Esophagus squamous epithelium (tissue), 5 donors: ENCODE measurements around the gene RIPOR1. TPM values are rescaled to one million over a fixed set of nuclear protein-coding genes. Genes with fewer than 3 reads are reported as not detected.
A peak's percentile ranks its signal among the peaks of the same experiment; 100 is the strongest.

Source experiments
- DNase-seq: peaks from one replicate; lab custom pipeline; 2025; lab: John Stamatoyannopoulos, UW
- H3K27ac ChIP-seq, 4 donors: fragments of 200-600 bp; sonication (generic); one replicate each; pipeline ENCODE4 v1.5.1; 2016 to 2019; ENCODE audit warnings: mild to moderate bottlenecking in 1 of 4
- H3K27me3 ChIP-seq, 4 donors: fragments of 200-600 bp; sonication (generic); 1 replicate in 3 of 4; 2 replicates in 1 of 4; pipeline versions ENCODE4 v1.5.1 to v1.6.0; 2017 to 2021; ENCODE audit warnings: antibody characterized with exemption in 1 of 4
- H3K36me3 ChIP-seq, 3 donors: fragments of 200-600 bp; sonication (generic); one replicate each; pipeline ENCODE4 v1.5.1; 2016 to 2019
- H3K4me1 ChIP-seq, 3 donors: fragments of 200-600 bp; sonication (generic); one replicate each; pipeline ENCODE4 v1.5.1; 2017 to 2019
- H3K4me3 ChIP-seq, 4 donors: fragments of 200-600 bp; sonication (generic); 1 replicate in 3 of 4; 2 replicates in 1 of 4; pipeline ENCODE4 v1.5.1; 2016 to 2019; ENCODE audit warnings: mild to moderate bottlenecking in 2 of 4, moderate library complexity in 1 of 4
- H3K9me3 ChIP-seq, 3 donors: fragments of 200-600 bp; sonication (generic); one replicate each; pipeline ENCODE4 v1.5.1; 2016 to 2019
- POLR2A ChIP-seq, 4 donors: fragments of 450-650 bp; IDR thresholded peaks; one replicate each; pipeline ENCODE4 v1.6.1; 2017; ENCODE audit warnings: antibody characterized with exemption in 4 of 4, mild to moderate bottlenecking in 4 of 4, moderate library complexity in 3 of 4
- WGBS, 2 donors: methylation state at CpG; one replicate each; pipeline ENCODE4 v1.1.5; 2018; 5-methylcytosine and 5-hydroxymethylcytosine counted together
- intact Hi-C: fragments of 100-400 bp; cut with DNase I; formaldehyde crosslinking; loops from one replicate; pipeline ENCODE4 v1.15.0; 2022
- total RNA-seq, 4 donors: library from RNA; depleted of rRNA; stranded (reverse); fragments of >200 nt; gene quantifications; one replicate each; pipeline ENCODE4 v1.1.0, GENCODE V29; 2016
- TF ChIP-seq, protein P1 (sequence below), 6 experiments: fragments of 450-650 bp in 4 of 6; fragments of 200-600 bp in 2 of 6; sonication (generic) in 2 of 6; IDR thresholded peaks; one replicate each; pipeline ENCODE4 v1.5.1; 2016 to 2019; ENCODE audit warnings: antibody characterized with exemption in 6 of 6, mild to moderate bottlenecking in 4 of 6, moderate library complexity in 4 of 6
- donor health status: DM: yes; HTN: yes; CAD: no.

The RIPOR1 gene
- total RNA-seq, 4 donors from 2014 or later, result 6.6 to 24.0 (median 15.6) TPM

DNA sequence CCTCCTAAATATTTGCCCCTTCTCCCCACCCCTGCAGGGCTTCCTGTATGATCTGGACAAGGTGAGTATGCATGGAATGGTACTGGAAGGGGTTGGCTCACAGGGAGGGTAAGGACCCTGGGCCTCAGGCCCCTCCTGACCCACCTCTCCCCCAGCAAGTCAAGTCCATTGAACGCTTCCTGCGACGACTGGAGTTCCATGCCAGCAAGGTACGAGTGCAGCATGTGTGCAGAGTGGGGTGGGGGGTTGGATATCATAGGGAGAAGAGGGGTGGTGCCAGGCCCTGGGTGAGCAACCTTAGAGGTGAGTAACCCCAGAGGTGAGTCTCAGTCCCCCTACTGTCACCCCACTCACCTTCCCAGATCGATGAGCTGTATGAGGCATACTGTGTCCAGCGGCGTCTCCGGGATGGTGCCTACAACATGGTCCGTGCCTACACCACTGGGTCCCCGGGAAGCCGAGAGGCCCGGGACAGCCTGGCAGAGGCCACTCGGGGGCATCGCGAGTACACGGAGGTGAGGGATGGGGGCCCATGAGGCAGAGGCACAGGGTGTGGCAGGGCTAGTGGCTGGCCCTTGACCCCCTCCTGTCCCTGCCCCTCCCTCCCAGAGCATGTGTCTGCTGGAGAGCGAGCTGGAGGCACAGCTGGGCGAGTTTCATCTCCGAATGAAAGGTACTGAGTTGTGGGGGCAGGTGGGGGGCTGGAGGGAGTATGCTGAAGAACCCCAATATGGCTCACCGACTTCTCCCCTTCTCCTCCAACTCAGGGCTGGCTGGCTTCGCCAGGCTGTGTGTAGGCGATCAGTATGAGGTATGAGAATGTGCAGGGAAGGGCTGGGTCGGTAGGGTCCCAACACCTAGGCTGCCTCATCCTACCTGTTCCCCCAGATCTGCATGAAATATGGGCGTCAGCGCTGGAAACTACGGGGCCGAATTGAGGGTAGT lies 11.3 kb downstream of the RIPOR1 start:
- WGBS, 2 donors, result 88 to 91% methylated on average over 8 to 13 of the region's 27 CpGs
- Histone ChIP-seq H3K9me3 (no peaks in the 10 kb centered on the region), H3K36me3 (peaks cover 16 to 59% (median 23%) of the 10 kb centered on the region in 3 donors), H3K4me1 (peaks cover 25 to 98% (median 37%) of the 10 kb centered on the region in 3 donors), H3K4me3 (no peak overlapping the region), H3K27me3 (no peaks in the 10 kb centered on the region), H3K27ac (no peak overlapping the region)
- intact Hi-C loops, result no loop called here
- DNase-seq, result no peak
- TF ChIP-seq POLR2A (IDR thresholded peaks at IDR 0.05), result no peak
- TF ChIP-seq, protein P1, sequence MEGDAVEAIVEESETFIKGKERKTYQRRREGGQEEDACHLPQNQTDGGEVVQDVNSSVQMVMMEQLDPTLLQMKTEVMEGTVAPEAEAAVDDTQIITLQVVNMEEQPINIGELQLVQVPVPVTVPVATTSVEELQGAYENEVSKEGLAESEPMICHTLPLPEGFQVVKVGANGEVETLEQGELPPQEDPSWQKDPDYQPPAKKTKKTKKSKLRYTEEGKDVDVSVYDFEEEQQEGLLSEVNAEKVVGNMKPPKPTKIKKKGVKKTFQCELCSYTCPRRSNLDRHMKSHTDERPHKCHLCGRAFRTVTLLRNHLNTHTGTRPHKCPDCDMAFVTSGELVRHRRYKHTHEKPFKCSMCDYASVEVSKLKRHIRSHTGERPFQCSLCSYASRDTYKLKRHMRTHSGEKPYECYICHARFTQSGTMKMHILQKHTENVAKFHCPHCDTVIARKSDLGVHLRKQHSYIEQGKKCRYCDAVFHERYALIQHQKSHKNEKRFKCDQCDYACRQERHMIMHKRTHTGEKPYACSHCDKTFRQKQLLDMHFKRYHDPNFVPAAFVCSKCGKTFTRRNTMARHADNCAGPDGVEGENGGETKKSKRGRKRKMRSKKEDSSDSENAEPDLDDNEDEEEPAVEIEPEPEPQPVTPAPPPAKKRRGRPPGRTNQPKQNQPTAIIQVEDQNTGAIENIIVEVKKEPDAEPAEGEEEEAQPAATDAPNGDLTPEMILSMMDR (IDR thresholded peaks at IDR 0.05), result no peak

DNA sequence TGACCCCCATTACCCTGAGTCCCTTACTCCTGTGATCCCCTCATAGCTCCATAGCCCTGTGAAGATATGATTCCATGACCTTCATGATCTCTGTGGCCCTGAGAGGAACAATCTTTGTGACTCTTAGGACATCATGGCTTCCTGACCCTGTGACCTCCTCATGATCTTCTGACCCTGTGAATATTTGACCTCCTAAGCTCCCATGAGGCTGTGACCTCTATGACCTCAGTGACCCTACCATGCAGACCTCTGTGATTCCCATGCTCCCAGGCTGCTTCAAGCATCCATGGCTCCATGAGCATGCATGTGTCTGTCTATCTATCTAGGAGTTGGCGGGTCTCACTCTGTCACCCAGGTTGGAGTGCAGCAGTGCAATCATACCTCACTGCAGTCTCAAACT lies 12.1 kb downstream of the RIPOR1 start:
- Histone ChIP-seq H3K36me3 (peaks cover 23 to 67% (median 30%) of the 10 kb centered on the region in 3 donors), H3K27me3 (no peaks in the 10 kb centered on the region), H3K4me1 (peaks cover 25 to 98% (median 45%) of the 10 kb centered on the region in 3 donors), H3K9me3 (no peaks in the 10 kb centered on the region), H3K4me3 (no peak overlapping the region), H3K27ac (no peak overlapping the region)
- intact Hi-C loops, result no loop called here
- no peak for DNase-seq
- TF ChIP-seq, protein P1 (IDR thresholded peaks at IDR 0.05), result no peak
- TF ChIP-seq POLR2A (IDR thresholded peaks at IDR 0.05), result no peak
- 100% methylated on average over 1 of the region's 1 CpG for WGBS, 2 donors

DNA sequence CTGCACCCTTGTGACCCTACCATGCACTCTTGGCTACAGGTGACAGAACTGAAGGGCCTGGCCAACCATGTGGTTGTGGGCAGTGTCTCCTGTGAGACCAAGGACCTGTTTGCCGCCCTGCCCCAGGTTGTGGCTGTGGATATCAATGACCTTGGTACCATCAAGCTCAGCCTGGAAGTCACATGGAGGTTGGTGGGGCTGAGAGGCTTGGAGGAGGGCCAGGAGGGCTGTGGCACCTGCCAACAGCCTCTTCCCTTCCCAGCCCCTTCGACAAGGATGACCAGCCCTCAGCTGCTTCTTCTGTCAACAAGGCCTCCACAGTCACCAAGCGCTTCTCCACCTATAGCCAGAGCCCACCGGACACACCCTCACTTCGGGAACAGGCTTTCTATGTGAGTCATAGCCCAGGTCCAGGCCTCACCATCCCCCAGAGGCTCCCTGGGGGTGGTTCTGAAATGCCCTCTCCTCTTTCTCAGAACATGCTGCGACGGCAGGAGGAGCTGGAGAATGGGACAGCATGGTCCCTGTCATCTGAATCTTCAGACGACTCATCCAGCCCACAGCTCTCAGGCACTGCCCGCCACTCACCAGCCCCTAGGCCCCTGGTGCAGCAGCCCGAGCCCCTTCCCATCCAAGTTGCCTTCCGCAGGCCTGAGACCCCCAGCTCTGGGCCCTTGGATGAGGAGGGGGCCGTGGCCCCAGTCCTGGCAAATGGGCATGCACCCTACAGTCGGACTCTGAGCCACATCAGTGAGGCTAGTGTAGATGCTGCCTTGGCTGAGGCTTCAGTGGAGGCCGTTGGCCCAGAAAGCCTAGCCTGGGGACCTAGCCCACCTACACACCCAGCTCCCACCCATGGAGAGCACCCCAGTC lies 13.0 kb downstream of the RIPOR1 start:
- intact Hi-C loops, result no loop called here
- H3K4me3 ChIP-seq, result no peak overlapping the region
- 73 to 74% methylated on average over 9 to 10 of the region's 14 CpGs for WGBS, 2 donors
- no peaks in the 10 kb centered on the region for H3K27me3 ChIP-seq
- TF ChIP-seq, protein P1 (IDR thresholded peaks at IDR 0.05), result no peak
- no peak for TF ChIP-seq POLR2A (IDR thresholded peaks at IDR 0.05)
- DNase-seq, result no peak
- H3K27ac ChIP-seq, result peak overlapping the region in 2 of 4 donors; percentile 29
- H3K4me1 ChIP-seq, result peaks cover 29 to 99% (median 54%) of the 10 kb centered on the region in 3 donors
- H3K9me3 ChIP-seq, result no peaks in the 10 kb centered on the region
- H3K36me3 ChIP-seq, result peaks cover 24 to 76% (median 33%) of the 10 kb centered on the region in 3 donors

DNA sequence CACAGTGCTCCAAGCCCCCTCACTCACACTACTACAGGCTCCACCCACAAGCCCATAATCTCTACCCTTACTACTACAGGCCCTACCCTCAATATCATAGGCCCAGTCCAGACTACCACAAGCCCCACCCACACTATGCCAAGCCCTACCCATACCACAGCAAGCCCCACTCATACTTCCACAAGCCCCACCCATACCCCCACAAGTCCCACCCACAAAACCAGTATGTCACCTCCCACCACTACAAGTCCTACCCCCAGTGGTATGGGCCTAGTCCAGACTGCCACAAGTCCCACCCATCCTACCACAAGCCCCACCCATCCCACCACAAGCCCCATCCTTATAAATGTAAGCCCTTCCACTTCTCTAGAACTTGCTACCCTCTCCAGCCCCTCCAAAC lies 13.8 kb downstream of the RIPOR1 start:
- Histone ChIP-seq H3K9me3 (no peaks in the 10 kb centered on the region), H3K27ac (peak overlapping the region in 2 of 4 donors; percentile 29 to 51), H3K4me1 (peaks cover 36 to 99% (median 59%) of the 10 kb centered on the region in 3 donors), H3K27me3 (no peaks in the 10 kb centered on the region), H3K36me3 (peaks cover 24 to 78% (median 33%) of the 10 kb centered on the region in 3 donors), H3K4me3 (no peak overlapping the region)
- TF ChIP-seq, protein P1 (IDR thresholded peaks at IDR 0.05), result no peak
- no peak for TF ChIP-seq POLR2A (IDR thresholded peaks at IDR 0.05)
- DNase-seq, result no peak
- intact Hi-C loops, result no loop called here
